HepG2 (cell line): ENCODE data around the gene METTL6. TPM values are rescaled to one million over a fixed set of nuclear protein-coding genes. Genes with fewer than 3 reads are reported as not detected.

Experiments used
- MBD4 ChIP-seq: IDR thresholded peaks from 2 replicates; pipeline ENCODE4 v1.6.1; 2012; ENCODE audit warnings: low read length, inconsistent platforms, borderline replicate concordance
- ZNF317 ChIP-seq: sonication (generic); formaldehyde crosslinking; IDR thresholded peaks from 2 replicates; pipeline ENCODE4 v1.5.0; 2020; ENCODE audit warnings: mild to moderate bottlenecking, missing genetic modification reagents
- ZNF354B ChIP-seq: sonication (generic); formaldehyde crosslinking; IDR thresholded peaks from 2 replicates; pipeline ENCODE4 v1.8.0; 2022; ENCODE audit warnings: mild to moderate bottlenecking, missing genetic modification reagents
- ZNF772 ChIP-seq: sonication (generic); formaldehyde crosslinking; IDR thresholded peaks from 2 replicates; pipeline ENCODE4 v1.5.0; 2020; ENCODE audit warnings: mild to moderate bottlenecking, missing genetic modification reagents
- polyA plus RNA-seq, 8 experiments: library from polyadenylated mRNA; depleted of rRNA in 3 of 8; stranded (reverse) in 7 of 8; unstranded in 1 of 8; fragments of >200 nt; fragmentation: Illumina TruSeq in 4 of 8; extraction: Trizol in 4 of 8; gene quantifications; 2 replicates each; pipeline versions ENCODE4 v1.2.1 to v1.2.3, GENCODE V29; 2011 to 2016; ENCODE audit warnings: low read depth in 4 of 8, missing spikeins in 1 of 8, mixed read lengths in 1 of 8; ENCODE audit not compliant: insufficient read depth in 1 of 8
- total RNA-seq, 5 experiments: library from RNA; depleted of rRNA; stranded (reverse); fragments of >200 nt; fragmentation: Illumina TruSeq; extraction: Trizol; gene quantifications; 2 replicates each; pipeline ENCODE4 v1.2.3, GENCODE V29; 2016; ENCODE audit warnings: low read depth in 1 of 5
- TF ChIP-seq, protein P1 (sequence below): sonication (generic); formaldehyde crosslinking; IDR thresholded peaks from 2 replicates; pipeline ENCODE4 v1.9.0; 2021; ENCODE audit warnings: missing genetic modification reagents, borderline replicate concordance
- TF ChIP-seq, protein P2 (sequence below): sonication (generic); formaldehyde crosslinking; IDR thresholded peaks from 2 replicates; pipeline ENCODE4 v1.9.0; 2021; ENCODE audit warnings: missing genetic modification reagents, mild to moderate bottlenecking, borderline replicate concordance
- TF ChIP-seq, protein P3 (sequence below), 2 experiments: sonication (generic) in 1 of 2; formaldehyde crosslinking in 1 of 2; IDR thresholded peaks; 2 replicates each; pipeline versions ENCODE4 v1.4.0 to v1.6.1; 2018 to 2020; ENCODE audit warnings: missing genetic modification reagents in 2 of 2, borderline replicate concordance in 1 of 2, low read depth in 1 of 2, mild to moderate bottlenecking in 1 of 2, missing biosample characterization in 1 of 2

METTL6 gene
- total and polyA plus RNA-seq, 2 of the 13 experiments (the other 11 are each of a cell fraction or from before 2014, with no cell fraction given): 17.2 to 29.4 TPM

DNA sequence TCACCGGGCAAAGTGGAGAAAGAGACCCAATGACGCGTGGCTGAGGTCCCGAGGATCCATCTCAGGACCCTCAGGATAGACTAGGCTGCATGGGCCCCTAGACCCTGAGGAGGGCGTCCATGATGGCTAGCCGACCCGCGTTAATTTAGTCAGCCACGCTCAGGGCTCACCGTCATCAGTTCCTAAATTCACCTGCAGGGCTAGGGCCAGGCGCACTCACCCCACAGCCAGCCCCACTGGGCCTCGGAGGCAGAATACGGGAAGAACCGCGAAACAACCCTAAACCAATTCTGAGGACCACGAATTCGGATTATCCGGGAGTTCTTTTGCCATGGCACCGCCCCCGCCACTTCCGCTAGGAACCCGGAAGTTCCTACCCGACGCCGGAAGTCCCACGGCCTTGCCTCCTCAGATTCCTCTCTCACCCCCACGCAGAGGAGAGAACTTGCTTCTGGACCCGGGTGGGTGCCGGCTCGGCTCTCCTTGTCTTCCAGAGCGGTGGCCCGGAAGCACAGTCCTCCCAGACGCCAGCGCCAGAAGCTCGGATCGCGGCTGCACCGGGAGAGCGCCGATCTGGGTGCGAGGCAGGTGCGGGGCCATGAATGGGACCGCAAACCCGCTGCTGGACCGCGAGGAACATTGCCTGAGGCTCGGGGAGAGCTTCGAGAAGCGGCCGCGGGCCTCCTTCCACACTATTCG is at the start of gene METTL6, which contains the start of gene EAF1 (continued):
- TF ChIP-seq, protein P1, sequence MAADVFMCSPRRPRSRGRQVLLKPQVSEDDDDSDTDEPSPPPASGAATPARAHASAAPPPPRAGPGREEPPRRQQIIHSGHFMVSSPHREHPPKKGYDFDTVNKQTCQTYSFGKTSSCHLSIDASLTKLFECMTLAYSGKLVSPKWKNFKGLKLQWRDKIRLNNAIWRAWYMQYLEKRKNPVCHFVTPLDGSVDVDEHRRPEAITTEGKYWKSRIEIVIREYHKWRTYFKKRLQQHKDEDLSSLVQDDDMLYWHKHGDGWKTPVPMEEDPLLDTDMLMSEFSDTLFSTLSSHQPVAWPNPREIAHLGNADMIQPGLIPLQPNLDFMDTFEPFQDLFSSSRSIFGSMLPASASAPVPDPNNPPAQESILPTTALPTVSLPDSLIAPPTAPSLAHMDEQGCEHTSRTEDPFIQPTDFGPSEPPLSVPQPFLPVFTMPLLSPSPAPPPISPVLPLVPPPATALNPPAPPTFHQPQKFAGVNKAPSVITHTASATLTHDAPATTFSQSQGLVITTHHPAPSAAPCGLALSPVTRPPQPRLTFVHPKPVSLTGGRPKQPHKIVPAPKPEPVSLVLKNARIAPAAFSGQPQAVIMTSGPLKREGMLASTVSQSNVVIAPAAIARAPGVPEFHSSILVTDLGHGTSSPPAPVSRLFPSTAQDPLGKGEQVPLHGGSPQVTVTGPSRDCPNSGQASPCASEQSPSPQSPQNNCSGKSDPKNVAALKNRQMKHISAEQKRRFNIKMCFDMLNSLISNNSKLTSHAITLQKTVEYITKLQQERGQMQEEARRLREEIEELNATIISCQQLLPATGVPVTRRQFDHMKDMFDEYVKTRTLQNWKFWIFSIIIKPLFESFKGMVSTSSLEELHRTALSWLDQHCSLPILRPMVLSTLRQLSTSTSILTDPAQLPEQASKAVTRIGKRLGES: 0 out of 2 replicates have a peak, but pooled peaks have one; percentile 25
- TF ChIP-seq MBD4 (no peak), ZNF354B (CRISPR knock-in tag) (peak; percentile 12; the same call in 1 of the 2 replicates), ZNF772 (CRISPR knock-in tag) (peak; percentile 20), ZNF317 (CRISPR knock-in tag) (no peak)
- TF ChIP-seq, protein P2, sequence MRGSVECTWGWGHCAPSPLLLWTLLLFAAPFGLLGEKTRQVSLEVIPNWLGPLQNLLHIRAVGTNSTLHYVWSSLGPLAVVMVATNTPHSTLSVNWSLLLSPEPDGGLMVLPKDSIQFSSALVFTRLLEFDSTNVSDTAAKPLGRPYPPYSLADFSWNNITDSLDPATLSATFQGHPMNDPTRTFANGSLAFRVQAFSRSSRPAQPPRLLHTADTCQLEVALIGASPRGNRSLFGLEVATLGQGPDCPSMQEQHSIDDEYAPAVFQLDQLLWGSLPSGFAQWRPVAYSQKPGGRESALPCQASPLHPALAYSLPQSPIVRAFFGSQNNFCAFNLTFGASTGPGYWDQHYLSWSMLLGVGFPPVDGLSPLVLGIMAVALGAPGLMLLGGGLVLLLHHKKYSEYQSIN (CRISPR knock-in tag): no peak
- TF ChIP-seq, protein P3, sequence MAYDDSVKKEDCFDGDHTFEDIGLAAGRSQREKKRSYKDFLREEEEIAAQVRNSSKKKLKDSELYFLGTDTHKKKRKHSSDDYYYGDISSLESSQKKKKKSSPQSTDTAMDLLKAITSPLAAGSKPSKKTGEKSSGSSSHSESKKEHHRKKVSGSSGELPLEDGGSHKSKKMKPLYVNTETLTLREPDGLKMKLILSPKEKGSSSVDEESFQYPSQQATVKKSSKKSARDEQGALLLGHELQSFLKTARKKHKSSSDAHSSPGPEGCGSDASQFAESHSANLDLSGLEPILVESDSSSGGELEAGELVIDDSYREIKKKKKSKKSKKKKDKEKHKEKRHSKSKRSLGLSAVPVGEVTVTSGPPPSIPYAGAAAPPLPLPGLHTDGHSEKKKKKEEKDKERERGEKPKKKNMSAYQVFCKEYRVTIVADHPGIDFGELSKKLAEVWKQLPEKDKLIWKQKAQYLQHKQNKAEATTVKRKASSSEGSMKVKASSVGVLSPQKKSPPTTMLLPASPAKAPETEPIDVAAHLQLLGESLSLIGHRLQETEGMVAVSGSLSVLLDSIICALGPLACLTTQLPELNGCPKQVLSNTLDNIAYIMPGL (CRISPR knock-in tag; IDR thresholded peaks at IDR 0.05; ENCODE audit: borderline replicate concordance in 1 of 2, low read depth in 1 of 2): peak; percentile 64 to 69
